Esophagus mucosa (tissue), 1 donor: ENCODE results near the gene STON2. TPM values are rescaled to one million over a fixed set of nuclear protein-coding genes. Genes with fewer than 3 reads are reported as not detected.
"Not testable (repeated sequence)": the region's sequence is repeated elsewhere in the genome, so short reads cannot be mapped to it uniquely, and the experiment has no call there.

Experiments used
- ATAC-seq: fragments of 200-7000 bp; cut with Tn5 transposase; one replicate; pipeline ENCODE4 v1.9.1; 2020
- total RNA-seq: library from RNA; stranded (reverse); gene quantifications from one replicate; pipeline ENCODE4 v1.2.4, GENCODE V29; 2023
- donor health status: DM: yes; HTN: yes; CAD: no.

The STON2 gene
- total RNA-seq, result 54.0 TPM

- peak; percentile 76 for ATAC-seq
These were observed at the start of gene STON2 for GRCh38 chr14:81400202-81400678. TSS of gene STON2 (minus strand) at chr14:81400324. CDS start at chr14:81398382, 1,942 bp downstream.

GRCh38 chr14:81449576-81449975 is 49.5 kb upstream of the STON2 start:
- ATAC-seq, result no peak

- ATAC-seq, result no peak
These were observed 49.0 kb upstream of the STON2 start for GRCh38 chr14:81449114-81449513.

GRCh38 chr14:81447021-81447764 is 47.1 kb upstream of the STON2 start:
- ATAC-seq, result no peak

- no peak for ATAC-seq
These were observed 46.3 kb upstream of the STON2 start for GRCh38 chr14:81446279-81447007.

- ATAC-seq, result no peak
These were observed 41.6 kb upstream of the STON2 start for GRCh38 chr14:81441626-81442134.

GRCh38 chr14:81440041-81440440 is 39.9 kb upstream of the STON2 start:
- no peak for ATAC-seq

GRCh38 chr14:81437244-81437643 is 37.1 kb upstream of the STON2 start:
- no peak for ATAC-seq

- ATAC-seq, result peak; percentile 93
These were observed 36.4 kb upstream of the STON2 start for GRCh38 chr14:81436296-81437138.

- ATAC-seq, result peak; percentile 80
These were observed 35.5 kb upstream of the STON2 start for GRCh38 chr14:81435391-81436295.

- ATAC-seq, result no peak
These were observed 34.9 kb upstream of the STON2 start for GRCh38 chr14:81435048-81435390.

GRCh38 chr14:81434230-81434629 is 34.1 kb upstream of the STON2 start:
- no peak for ATAC-seq

- ATAC-seq, result no peak
These were observed 33.3 kb upstream of the STON2 start for GRCh38 chr14:81433378-81433777.

GRCh38 chr14:81432219-81432661 is 32.1 kb upstream of the STON2 start:
- no peak for ATAC-seq

- no peak for ATAC-seq
These were observed 30.1 kb upstream of the STON2 start for GRCh38 chr14:81430235-81430634.

GRCh38 chr14:81429749-81430148 is 29.6 kb upstream of the STON2 start:
- ATAC-seq, result not testable (repeated sequence)

GRCh38 chr14:81429028-81429427 is 28.9 kb upstream of the STON2 start:
- ATAC-seq, result no peak

- ATAC-seq, result peak; percentile 88
These were observed 27.4 kb upstream of the STON2 start for GRCh38 chr14:81427348-81428058.

GRCh38 chr14:81423504-81423903 is 23.4 kb upstream of the STON2 start:
- ATAC-seq, result no peak

- ATAC-seq, result no peak
These were observed 18.1 kb upstream of the STON2 start for GRCh38 chr14:81418057-81418790.
